Suprapubic skin (tissue), 4 donors: ENCODE data around the gene DENND4B.

Source experiments
- CTCF ChIP-seq, 2 donors: fragments of 200-600 bp in 1 of 2; fragments of 450-650 bp in 1 of 2; sonication (generic) in 1 of 2; IDR thresholded peaks; one replicate each; pipeline ENCODE4 v1.5.1; 2016 to 2019; ENCODE audit warnings: antibody characterized with exemption in 2 of 2, mild to moderate bottlenecking in 1 of 2, moderate library complexity in 1 of 2
- EP300 ChIP-seq: sonication (generic); formaldehyde crosslinking; IDR thresholded peaks from one replicate; pipeline ENCODE4 v1.6.1; 2017; ENCODE audit warnings: antibody characterized with exemption
- POLR2A ChIP-seq, 2 donors: fragments of 450-650 bp; IDR thresholded peaks; one replicate each; pipeline ENCODE4 v1.6.1; 2017; ENCODE audit warnings: antibody characterized with exemption in 2 of 2, mild to moderate bottlenecking in 2 of 2, moderate library complexity in 2 of 2
- POLR2AphosphoS5 ChIP-seq, 3 donors: sonication (generic); formaldehyde crosslinking; IDR thresholded peaks; one replicate each; pipeline ENCODE4 v1.6.1; 2017; ENCODE audit warnings: antibody characterized with exemption in 3 of 3

GRCh38 chr1:153933955-153934354, 12.6 kb downstream of the DENND4B start:
- TF ChIP-seq POLR2A (IDR thresholded peaks at IDR 0.05) (no peak), CTCF (IDR thresholded peaks at IDR 0.05) (no peak), EP300 (no peak), POLR2AphosphoS5 (IDR thresholded peaks at IDR 0.05) (no peak)
